Psoas muscle (tissue), 8 donors: ENCODE results near the gene ALDH3A1. TPM values are rescaled to one million over a fixed set of nuclear protein-coding genes. Genes with fewer than 3 reads are reported as not detected.

ENCODE experiments used
- ATAC-seq, 4 donors: fragments of 200-7000 bp; cut with Tn5 transposase; one replicate each; pipeline ENCODE4 v1.9.1; 2020; ENCODE audit warnings: moderate library complexity in 3 of 4, mild to moderate bottlenecking in 2 of 4
- DNase-seq, 2 donors: peaks; one replicate each; pipeline ENCODE4 v3.0.0-alpha.2; 2020
- H3K27ac ChIP-seq: fragments of 200-600 bp; one replicate; pipeline ENCODE4 v1.8.0; 2022
- H3K27me3 ChIP-seq, 3 donors: fragments of 200-600 bp in 1 of 3; one replicate each; pipeline versions ENCODE4 v1.6.1 to v1.8.0; 2013 to 2022; ENCODE audit warnings: low read length in 2 of 3, mild to moderate bottlenecking in 2 of 3, moderate library complexity in 1 of 3; ENCODE audit not compliant: insufficient read depth in 3 of 3
- H3K36me3 ChIP-seq, 2 donors: fragments of 200-600 bp in 1 of 2; one replicate each; pipeline versions ENCODE4 v1.6.1 to v1.8.0; 2013 to 2022; ENCODE audit warnings: low read depth in 1 of 2, mild to moderate bottlenecking in 1 of 2, moderate library complexity in 1 of 2; ENCODE audit not compliant: insufficient read depth in 1 of 2
- H3K4me1 ChIP-seq: fragments of 200-600 bp; one replicate; pipeline ENCODE4 v1.8.0; 2022
- H3K4me3 ChIP-seq: fragments of 200-600 bp; one replicate; pipeline ENCODE4 v1.8.0; 2022; ENCODE audit warnings: mild to moderate bottlenecking
- H3K9me3 ChIP-seq: fragments of 200-600 bp; one replicate; pipeline ENCODE4 v1.8.0; 2022
- WGBS, 3 donors: extraction: QIAGEN DNeasy Blood & Tissue Kit; methylation state at CpG; one replicate each; pipeline versions ENCODE4 v1.1.6 to v1.1.7; 2013; 5-methylcytosine and 5-hydroxymethylcytosine counted together
- intact Hi-C, 2 donors: fragments of 100-400 bp; cut with DNase I; formaldehyde crosslinking; loops; one replicate each; pipeline versions ENCODE4 v1.11.0 to v1.14.2; 2022
- polyA plus RNA-seq, 3 donors: library from polyadenylated mRNA; stranded (reverse); fragments of 200-250 nt; gene quantifications; one replicate each; pipeline ENCODE4 v1.2.3, GENCODE V29; 2013
- total RNA-seq, 4 donors: library from RNA; stranded (reverse); fragmentation: NEBNext Ultra II Directional in 2 of 4; extraction: Animal tissue kit (Norgen Biotek cat#: 25700) in 2 of 4; gene quantifications; one replicate each; pipeline versions ENCODE4 v1.2.1 to v1.2.4, GENCODE V29; 2021 to 2023
- TF ChIP-seq, protein P1 (sequence below): fragments of 200-600 bp; IDR thresholded peaks from one replicate; pipeline ENCODE4 v1.8.0; 2022; ENCODE audit warnings: antibody characterized with exemption
- donor health status: healthy with polysubstance abuse.
- donor health status: DM: no; HTN: no; CAD: no; lungs with moderate emphysema.
- donor health status: Bipolar disorder and iron deficiency.
- donor health status: healthy.
- donor health status: DM: yes; HTN: yes; CAD: no.
- donor health status: DM: no; HTN: no; CAD: no.
- donor health status: DM: no; HTN: no; CAD: no.
- donor health status: DM: yes; HTN: yes; CAD: no.

ALDH3A1 gene
- total and polyA plus RNA-seq, 7 donors = 0.05 to 6.5 (median 0.18) TPM; not detected in 1

DNA sequence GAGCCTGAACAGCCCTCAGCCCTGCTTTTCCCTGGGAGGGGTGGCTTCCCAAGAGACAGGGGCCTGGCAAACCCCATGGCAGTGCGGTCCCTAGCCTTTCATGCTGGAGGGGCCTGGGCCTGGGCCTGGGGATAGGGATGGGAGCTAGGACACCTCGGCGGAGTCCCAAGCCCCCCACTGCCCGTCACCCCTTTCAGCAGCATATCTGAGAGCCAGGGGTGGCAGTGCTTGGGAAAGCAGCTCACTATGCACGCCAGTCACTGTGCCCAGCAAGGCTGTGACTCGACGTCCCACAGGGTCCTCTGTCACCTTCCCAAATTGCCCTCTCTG, 31.1 kb downstream of the ALDH3A1 start:
- intact Hi-C loops = no loop called here
- Histone ChIP-seq H3K4me1 (peaks cover 3% of the 10 kb centered on the region), H3K36me3 (no peaks in the 10 kb centered on the region), H3K27me3 (no peaks in the 10 kb centered on the region), H3K4me3 (no peak overlapping the region), H3K27ac (no peak overlapping the region), H3K9me3 (no peaks in the 10 kb centered on the region)
- DNase-seq (no peak), ATAC-seq (peak in 1 of 4 donors; percentile 2)
- TF ChIP-seq, protein P1, sequence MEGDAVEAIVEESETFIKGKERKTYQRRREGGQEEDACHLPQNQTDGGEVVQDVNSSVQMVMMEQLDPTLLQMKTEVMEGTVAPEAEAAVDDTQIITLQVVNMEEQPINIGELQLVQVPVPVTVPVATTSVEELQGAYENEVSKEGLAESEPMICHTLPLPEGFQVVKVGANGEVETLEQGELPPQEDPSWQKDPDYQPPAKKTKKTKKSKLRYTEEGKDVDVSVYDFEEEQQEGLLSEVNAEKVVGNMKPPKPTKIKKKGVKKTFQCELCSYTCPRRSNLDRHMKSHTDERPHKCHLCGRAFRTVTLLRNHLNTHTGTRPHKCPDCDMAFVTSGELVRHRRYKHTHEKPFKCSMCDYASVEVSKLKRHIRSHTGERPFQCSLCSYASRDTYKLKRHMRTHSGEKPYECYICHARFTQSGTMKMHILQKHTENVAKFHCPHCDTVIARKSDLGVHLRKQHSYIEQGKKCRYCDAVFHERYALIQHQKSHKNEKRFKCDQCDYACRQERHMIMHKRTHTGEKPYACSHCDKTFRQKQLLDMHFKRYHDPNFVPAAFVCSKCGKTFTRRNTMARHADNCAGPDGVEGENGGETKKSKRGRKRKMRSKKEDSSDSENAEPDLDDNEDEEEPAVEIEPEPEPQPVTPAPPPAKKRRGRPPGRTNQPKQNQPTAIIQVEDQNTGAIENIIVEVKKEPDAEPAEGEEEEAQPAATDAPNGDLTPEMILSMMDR = no peak
- 70 to 74% (median 74%) methylated on average over 7 of the region's 7 CpGs for WGBS, 3 donors

DNA sequence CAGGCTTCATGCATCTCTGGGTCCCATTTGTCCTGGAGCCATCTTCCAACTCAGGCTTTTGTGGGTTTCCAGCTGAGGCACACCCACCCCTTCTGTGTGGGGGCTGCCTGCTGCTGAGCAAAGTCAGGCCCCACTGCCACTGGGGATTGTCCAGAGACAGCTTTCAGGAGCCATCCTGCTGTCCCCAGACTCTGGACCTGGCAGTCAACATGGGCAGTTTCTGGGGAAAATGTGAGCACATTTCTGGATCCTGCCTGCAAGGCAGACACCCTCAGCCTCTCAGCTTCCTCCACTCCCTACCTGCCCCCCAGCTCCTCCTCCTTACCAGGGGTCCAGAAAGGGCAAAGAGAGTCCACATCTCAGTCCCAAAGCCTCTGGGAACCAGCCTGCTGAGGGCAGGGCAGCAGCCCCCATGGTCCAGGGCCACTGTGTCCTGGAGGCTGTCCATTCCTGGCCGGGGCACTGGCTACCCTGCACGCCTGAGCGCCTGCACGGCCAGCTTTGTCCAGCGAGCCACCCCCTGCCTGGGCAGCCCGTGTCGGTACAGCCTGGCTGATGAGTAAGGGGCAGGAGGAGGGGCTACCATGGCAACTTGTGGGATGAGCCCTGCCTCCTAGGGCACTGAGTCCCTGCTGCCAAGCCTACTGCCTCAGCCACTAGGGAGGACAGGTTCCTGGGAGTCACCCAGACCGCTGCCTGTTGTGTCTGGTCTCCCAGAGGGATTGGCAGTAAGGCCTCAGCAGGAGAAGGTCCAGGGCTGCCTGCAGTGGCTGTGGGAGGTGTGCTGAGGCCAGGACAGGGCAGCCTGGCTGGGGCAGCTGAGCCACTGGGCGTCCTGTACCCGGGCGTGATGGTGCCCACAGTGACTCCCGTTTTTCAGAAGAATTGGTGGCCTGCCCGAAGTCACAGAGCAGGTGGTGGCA, 31.7 kb downstream of the ALDH3A1 start, which contains the start of gene SLC47A2:
SLC47A2 (minus strand) TSS at position 477 of the 923 bp plus-strand sequence; CDS start at position 448, 29 bp downstream.
- Histone ChIP-seq H3K9me3 (no peaks in the 10 kb centered on the region), H3K4me1 (peaks cover 3% of the 10 kb centered on the region), H3K4me3 (no peak within 1 kb of the TSS), H3K27ac (no peak within 1 kb of the TSS), H3K36me3 (no peaks in the 10 kb centered on the region), H3K27me3 (no peaks in the 10 kb centered on the region)
- ATAC-seq (peak; percentile 69 to 85 (median 78)), DNase-seq (no peak)
- intact Hi-C loops = no loop called here
- whole genome bisulfite sequencing, 3 donors = 30 to 41% (median 30%) methylated on average over 13 of the region's 13 CpGs
- TF ChIP-seq, protein P1 = no peak

DNA sequence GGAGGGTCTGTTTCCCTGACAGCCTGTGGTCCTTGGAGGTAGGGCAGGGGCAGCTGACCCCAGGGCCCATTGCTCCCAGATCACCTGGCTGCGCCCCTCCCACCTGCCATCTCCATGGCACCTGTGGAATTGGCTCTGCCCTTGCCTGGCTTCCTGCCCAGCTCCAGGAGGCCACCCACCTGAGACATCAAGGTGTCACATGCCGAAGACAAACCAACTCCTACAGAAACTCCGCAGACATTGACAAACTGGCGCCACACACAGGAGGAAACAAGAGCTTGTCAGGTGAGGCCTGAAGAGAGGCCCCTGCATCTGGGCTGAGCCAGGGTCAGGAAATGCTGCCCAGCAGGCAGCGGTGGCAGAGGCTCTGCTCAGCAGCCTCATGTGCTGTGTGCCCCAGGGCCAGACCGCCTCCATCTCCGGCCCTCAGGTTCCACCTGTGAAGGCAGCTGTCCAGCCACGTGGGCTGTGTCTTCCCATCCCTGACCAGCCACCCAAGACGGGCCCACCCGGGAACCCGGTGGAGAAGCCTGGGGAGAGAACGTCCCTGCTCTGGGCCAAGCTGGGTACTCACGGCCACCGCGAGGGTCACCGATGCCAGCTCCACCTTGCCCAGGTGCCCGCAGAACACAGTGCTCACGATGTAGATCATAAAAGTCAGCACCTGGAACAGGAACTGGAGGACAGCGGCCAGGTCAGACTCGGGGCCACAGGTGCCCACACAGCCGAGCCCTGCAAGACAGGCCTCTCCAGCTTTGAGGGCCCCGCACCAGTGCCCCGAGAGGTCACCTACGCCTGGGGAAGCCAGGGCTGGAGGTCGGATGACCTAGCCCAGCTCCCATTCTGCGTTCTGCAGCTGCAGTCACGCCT, 33.3 kb downstream of the ALDH3A1 start:
- intact Hi-C loops = no loop called here

DNA sequence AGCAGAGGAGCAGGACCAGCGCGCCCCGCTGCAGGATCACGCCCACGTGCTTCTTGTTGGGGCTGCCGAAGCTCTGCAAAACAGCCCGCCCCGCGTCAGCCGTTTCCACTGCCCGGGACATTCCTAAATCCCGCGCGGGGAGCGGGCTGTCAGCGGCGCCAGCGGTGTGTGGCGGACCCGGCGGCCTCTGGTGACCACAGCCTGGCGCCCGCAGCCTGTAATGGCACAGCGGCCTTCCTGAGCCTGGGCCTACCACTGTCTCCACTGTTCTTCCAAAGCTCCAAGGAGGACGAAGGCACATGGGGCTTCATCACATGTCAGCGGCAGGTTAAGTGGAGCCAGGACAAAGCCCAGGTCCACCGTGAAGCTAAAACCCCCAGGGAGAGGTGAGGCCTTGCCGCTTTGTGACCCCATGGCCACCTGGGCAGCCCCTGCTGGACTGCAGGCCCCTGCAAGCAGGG, 34.2 kb downstream of the ALDH3A1 start:
- ATAC-seq (no peak), DNase-seq (no peak)
- H3K4me3 ChIP-seq = no peak overlapping the region
- intact Hi-C loops = no loop called here
- TF ChIP-seq, protein P1 = no peak
- no peaks in the 10 kb centered on the region for H3K27me3 ChIP-seq
- 90 to 92% (median 91%) methylated on average over 27 to 28 of the region's 28 CpGs for WGBS, 3 donors
- H3K36me3 ChIP-seq = no peaks in the 10 kb centered on the region
- H3K9me3 ChIP-seq = no peaks in the 10 kb centered on the region
- H3K4me1 ChIP-seq = peaks cover 3% of the 10 kb centered on the region
- no peak overlapping the region for H3K27ac ChIP-seq

More for the DNA sequence above, 33.3 kb downstream of the ALDH3A1 start:
- H3K27me3 ChIP-seq = no peaks in the 10 kb centered on the region
- H3K36me3 ChIP-seq = no peaks in the 10 kb centered on the region
- H3K9me3 ChIP-seq = no peaks in the 10 kb centered on the region
- peaks cover 3% of the 10 kb centered on the region for H3K4me1 ChIP-seq
- no peak overlapping the region for H3K4me3 ChIP-seq
- TF ChIP-seq, protein P1 = no peak
- DNase-seq = peak in 1 of 2 donors; percentile 19
- WGBS, 3 donors = 92 to 94% (median 93%) methylated on average over 27 of the region's 27 CpGs
- H3K27ac ChIP-seq = no peak overlapping the region
- no peak for ATAC-seq
